HG02943 (cell line): ENCODE measurements around the gene PEX10.
"Not testable (repeated sequence)": the region's sequence is repeated elsewhere in the genome, so short reads cannot be mapped to it uniquely, and the experiment has no call there.

ENCODE experiments used
- ATAC-seq: cut with Tn5 transposase; IDR thresholded peaks from one replicate; pipeline ENCODE4 v1.9.1; 2021; ENCODE audit warnings: mild to moderate bottlenecking, low read depth, moderate library complexity; ENCODE audit not compliant: unreplicated experiment

PEX10 gene

GRCh38 chr1:2412395-2412772 lies at the start of gene PEX10:
Gene PEX10 (minus strand): TSS chr1:2412564. CDS start chr1:2412502, 62 bp downstream.
- peak; percentile 77 for ATAC-seq

GRCh38 chr1:2460996-2461751 lies 48.8 kb upstream of the PEX10 start:
- no peak for ATAC-seq

GRCh38 chr1:2460203-2460602 lies 47.8 kb upstream of the PEX10 start:
- ATAC-seq: no peak

DNA sequence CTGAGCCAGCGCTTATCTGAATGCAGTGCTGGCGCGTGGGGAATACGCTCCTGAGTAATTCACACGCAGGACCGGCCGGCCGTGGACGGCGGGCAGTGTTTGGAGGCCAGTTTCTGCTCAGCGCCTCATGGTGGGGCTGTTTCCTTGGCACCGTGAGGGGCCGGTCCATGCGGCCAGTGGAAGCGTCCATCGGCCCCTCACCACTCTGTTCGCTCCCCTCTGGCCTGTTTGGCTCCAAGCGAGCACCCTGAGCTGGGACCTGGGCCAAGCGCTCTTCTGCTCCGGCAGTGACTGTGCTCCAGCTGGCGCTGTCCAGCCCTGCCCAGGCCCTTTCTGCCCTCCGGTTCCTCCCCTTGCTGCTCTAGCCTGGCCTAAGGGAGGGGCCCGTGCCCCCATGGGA lies 47.4 kb upstream of the PEX10 start:
- ATAC-seq: no peak

GRCh38 chr1:2459102-2459753 lies 46.9 kb upstream of the PEX10 start:
- ATAC-seq: not testable (repeated sequence)

DNA sequence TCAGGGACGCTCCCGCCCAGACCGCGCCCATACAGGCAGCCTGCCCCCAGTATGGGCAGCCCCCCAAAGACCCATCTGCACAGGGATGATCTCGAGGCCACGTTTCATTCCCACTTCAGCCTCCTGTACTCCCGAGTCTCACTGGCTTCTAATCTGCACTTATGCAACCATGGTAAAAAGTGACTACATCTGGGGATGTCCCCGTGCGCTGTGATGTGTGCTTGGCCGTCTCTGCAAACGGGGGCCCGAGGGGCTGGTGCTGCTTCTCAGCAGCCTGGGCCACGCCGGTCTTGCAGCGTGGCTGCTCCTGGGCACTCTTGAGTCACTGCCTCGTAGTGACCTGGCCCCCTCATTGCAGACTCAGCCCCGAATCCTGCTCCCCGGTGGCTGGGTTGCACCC lies 46.3 kb upstream of the PEX10 start:
- ATAC-seq: no peak

DNA sequence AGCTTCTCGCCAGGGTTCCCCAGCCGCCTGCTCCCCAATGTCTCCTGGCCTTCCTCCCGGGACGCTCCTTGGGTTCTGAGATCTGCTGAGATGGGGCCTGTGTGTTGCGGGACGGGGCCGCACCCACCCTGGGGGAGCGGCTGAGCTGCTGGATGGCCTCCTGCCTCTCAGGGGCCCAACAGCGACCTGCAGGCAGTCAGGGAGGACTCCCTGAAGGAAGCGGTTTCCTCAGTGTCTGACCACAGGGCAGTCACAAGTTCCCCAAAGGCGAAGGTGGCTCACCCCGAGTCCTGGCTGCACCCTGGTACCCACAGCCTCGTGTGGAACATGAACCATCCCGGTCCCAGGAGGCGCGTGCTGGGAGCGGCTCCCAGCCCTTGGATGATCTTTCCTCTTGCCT lies 45.1 kb upstream of the PEX10 start:
- ATAC-seq: no peak

DNA sequence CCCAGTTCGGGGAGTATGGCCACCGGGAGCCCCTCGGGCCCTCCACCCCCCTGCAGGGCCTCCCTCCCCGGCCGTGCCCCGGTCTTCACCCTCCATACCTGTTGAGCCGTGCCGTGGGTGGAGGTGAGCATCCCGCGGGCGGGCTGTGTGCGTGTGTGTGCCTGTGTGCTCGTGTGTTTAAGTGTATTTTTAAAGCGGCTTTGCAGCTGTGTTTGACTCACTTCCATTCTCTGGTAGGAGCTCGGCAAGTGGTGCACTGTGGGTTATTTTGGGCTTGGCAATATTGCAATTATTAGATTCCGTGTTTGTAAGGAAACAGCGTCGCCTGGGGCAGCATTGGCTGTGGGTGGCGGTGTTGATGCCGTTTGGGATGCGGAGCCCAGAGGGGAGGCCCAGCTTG lies 43.4 kb upstream of the PEX10 start:
- no peak for ATAC-seq

- no peak for ATAC-seq
These were observed 41.9 kb upstream of the PEX10 start for GRCh38 chr1:2454227-2454626.

GRCh38 chr1:2452932-2453315 lies 40.6 kb upstream of the PEX10 start:
- no peak for ATAC-seq

DNA sequence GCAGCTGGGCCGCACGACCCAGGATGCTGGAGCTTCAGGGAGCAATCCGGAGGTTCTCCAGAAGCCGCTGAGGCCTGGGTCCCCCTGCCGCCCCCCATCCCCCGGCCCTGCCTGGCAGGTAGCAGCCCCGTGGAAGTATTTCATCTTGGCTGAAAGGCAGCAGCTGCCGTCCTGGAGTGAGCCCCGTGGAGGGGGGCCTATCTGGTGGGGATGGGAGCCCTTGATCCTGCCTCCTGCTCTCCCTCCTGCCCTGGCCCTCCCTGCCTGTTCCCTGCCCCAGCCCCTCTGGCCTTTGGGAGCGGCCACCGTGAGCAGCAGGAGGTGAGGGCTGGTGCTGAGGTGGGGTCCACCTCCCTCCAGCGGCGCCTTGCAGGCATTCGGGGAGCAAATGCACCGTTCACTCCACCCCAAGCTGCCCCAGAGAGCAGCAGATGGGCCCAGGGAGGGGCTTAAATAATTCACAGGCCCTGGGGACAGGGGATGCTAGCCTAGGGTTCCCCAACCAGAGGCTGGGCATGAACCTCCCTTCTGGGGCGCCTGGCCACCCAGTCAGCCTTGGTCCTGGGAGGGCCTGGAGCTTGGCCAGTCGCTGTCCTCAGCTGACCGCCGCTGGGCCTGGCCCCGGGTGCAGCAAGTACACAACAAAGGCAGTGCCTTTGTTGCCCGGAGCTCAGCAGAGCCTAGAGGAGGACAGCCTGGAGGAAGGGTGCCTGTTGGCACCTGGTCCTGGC lies 40.0 kb upstream of the PEX10 start:
- ATAC-seq: no peak

DNA sequence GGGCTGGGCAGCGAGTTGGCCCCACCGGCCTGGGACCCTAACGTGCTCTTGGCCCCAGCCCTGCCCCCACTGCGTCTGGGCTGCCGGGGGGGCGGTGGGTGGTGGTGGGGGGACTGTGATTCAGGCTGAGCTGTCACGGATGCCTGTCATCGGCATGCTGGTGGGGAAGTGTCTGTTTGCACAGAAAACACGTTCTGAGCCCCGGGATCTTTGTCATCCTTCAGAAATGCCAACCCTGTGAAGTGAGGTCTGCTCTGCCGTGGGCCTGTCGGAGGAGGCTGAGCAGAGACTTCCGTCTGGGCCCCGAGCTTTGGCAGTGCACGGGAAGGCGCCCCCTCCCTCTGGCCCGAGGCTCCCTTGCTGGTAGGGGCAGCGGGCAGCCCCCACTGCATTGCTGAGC lies 39.4 kb upstream of the PEX10 start:
- ATAC-seq: no peak

DNA sequence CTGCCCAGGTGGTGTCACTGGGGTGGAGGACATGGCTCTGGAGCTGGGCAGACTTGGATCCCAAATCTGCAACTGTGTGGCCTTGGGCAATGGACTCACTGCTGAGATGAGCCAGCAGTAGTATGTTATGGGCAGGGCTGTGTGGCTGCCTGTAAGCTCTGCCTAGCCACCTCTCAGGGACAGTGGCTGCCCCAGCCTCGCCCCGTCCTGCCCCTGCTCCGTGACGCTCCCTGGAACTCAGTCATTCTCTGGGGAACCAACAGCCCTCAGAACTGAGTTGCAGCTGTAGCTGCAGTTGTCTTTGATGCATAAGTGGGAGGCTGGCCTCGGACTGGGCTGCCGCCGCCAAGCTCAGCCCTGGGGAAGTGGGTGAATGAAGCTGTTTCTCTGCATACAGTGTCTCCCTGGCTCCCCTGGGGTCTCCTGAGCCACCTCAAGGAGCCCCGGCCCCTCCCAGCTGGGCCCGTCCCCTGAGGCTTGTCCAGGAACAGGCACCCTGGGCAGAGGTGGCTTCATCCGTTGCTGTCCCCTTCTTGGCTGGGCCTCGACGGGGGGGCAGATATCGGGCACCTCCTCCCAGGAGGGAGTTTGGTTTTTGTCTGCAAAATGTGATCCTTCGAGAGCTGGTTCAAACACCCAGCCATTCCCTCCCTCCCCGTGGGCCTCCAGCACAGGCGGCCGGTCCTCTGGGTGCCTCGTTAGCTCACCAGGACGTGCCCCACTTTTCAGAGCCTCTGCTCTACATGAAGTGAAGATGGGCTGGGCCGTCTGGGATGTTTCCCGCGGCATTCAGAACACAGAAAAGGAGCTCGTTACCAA lies 37.5 kb upstream of the PEX10 start:
- no peak for ATAC-seq

DNA sequence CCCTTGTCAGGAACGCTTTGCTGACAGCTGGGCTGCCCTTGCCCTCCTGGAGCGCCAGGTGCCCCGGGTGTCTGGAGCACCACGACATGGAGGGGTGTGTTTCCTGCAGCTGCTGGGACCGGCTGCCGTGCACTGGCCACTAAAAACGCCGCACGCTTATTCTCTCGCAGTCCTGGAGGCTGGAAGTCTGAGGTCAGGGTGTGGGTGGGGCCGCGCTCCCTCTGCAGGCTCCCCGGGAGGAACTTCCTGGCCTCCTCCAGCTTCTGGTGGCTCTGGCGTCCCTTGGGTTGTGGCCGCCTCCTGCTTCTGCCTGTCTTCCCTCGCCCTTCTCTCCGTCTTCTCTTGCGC lies 35.7 kb upstream of the PEX10 start:
- no peak for ATAC-seq

GRCh38 chr1:2447276-2448097 lies 35.1 kb upstream of the PEX10 start:
- no peak for ATAC-seq

DNA sequence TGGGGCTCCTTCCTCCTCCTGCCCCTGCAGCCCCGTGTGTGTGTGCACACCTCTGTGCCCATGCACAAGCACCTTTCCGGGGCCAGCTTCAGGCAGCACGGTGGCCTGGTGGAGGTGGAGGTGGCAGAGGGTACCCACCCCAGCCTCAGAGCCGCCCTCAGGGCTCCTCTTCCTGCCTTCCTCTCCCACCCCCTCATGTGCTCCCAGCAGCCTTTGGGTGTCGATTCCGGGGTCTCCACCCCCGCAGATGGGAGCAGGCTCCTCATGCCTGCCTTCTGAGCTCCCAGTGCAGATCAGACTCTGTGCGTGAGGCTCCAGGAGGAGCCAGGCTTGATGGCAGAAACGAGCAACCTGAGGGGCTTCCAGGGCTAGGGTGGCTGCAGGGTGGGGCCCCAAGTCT lies 34.5 kb upstream of the PEX10 start:
- no peak for ATAC-seq

- no peak for ATAC-seq
These were observed 34.0 kb upstream of the PEX10 start for GRCh38 chr1:2446394-2446793.

GRCh38 chr1:2445823-2446215 lies 33.5 kb upstream of the PEX10 start:
- no peak for ATAC-seq

GRCh38 chr1:2445162-2445822 lies 32.9 kb upstream of the PEX10 start:
- ATAC-seq: no peak
